Muscle of leg (tissue), 11 donors: ENCODE data around the gene USF2. TPM values are rescaled to one million over a fixed set of nuclear protein-coding genes. Genes with fewer than 3 reads are reported as not detected.

Source experiments
- DNase-seq: peaks from one replicate; pipeline ENCODE4 v3.0.0; 2013
- H3K27ac ChIP-seq: one replicate; pipeline ENCODE4 v1.5.1; 2013; ENCODE audit warnings: mild to moderate bottlenecking, low read length, control low read depth
- H3K27me3 ChIP-seq: one replicate; pipeline ENCODE4 v1.6.1; 2013; ENCODE audit warnings: low read length; ENCODE audit not compliant: control insufficient read depth, insufficient read depth
- H3K36me3 ChIP-seq: one replicate; pipeline ENCODE4 v1.6.1; 2013; ENCODE audit warnings: low read length; ENCODE audit not compliant: control insufficient read depth, insufficient read depth
- H3K4me1 ChIP-seq: one replicate; pipeline ENCODE4 v1.6.1; 2013; ENCODE audit warnings: low read length; ENCODE audit not compliant: control insufficient read depth, insufficient read depth
- H3K4me3 ChIP-seq: one replicate; pipeline ENCODE4 v1.5.1; 2013; ENCODE audit warnings: low read length, control low read depth
- H3K9me3 ChIP-seq: replicated peaks from 2 replicates; pipeline ENCODE4 v1.6.1; 2013; ENCODE audit warnings: low read depth, low read length; ENCODE audit not compliant: control insufficient read depth
- WGBS: methylation state at CpG from one replicate; pipeline ENCODE4 v1.1.5; 2013; ENCODE audit warnings: missing lambda C conversion rate; ENCODE audit not compliant: insufficient coverage; 5-methylcytosine and 5-hydroxymethylcytosine counted together
- polyA plus RNA-seq, 8 donors: library from polyadenylated mRNA; unstranded; fragments of 120-200 nt; gene quantifications; one replicate each; pipeline versions ENCODE4 v1.2.1 to v1.2.3, GENCODE V29; 2013; ENCODE audit warnings: inconsistent platforms in 1 of 8, low replicate concordance in 1 of 8; ENCODE audit not compliant: insufficient read length in 8 of 8, insufficient read depth in 1 of 8
- total RNA-seq: library from RNA; stranded (reverse); fragments of 120-200 nt; gene quantifications from one replicate; pipeline ENCODE4 v1.2.4, GENCODE V29; 2013

Gene USF2
- total and polyA plus RNA-seq, 9 donors = 44.9 to 132 (median 107) TPM

DNA sequence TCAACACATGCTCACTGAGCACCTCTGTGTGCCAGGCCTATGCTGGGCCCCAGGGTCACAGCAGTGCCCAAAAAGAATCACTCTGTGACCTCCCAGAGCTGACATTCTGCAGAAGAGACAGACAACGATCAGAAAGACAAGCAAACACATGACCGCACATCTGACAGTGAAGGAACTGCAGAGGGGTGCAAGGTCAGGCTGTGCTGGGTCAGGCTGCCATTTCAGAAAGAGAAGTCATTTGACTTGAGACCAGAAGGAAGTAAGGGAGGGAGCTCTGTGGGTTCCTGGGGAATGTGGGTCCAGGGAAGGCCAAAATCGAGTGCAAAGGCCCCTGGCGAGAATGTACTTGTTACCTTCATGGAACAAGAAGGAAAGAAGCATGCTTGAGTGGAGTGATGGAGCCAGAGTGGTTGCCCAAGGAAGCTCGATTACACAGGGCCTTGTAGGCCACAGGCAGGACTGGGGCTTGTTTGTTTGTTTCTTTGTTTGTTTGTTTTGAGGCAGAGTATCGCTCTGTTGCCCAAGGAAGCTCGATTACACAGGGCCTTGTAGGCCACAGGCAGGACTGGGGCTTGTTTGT lies 48.8 kb downstream of the USF2 start:
- DNase-seq = peak; percentile 34
- no peaks in the 10 kb centered on the region for H3K36me3 ChIP-seq
- H3K4me3 ChIP-seq = no peak overlapping the region
- H3K27ac ChIP-seq = no peak overlapping the region
- H3K27me3 ChIP-seq = no peaks in the 10 kb centered on the region
- 81% methylated on average over 5 of the region's 7 CpGs for WGBS
- H3K4me1 ChIP-seq = peaks cover 8% of the 10 kb centered on the region
- peaks cover 3% of the 10 kb centered on the region for H3K9me3 ChIP-seq

DNA sequence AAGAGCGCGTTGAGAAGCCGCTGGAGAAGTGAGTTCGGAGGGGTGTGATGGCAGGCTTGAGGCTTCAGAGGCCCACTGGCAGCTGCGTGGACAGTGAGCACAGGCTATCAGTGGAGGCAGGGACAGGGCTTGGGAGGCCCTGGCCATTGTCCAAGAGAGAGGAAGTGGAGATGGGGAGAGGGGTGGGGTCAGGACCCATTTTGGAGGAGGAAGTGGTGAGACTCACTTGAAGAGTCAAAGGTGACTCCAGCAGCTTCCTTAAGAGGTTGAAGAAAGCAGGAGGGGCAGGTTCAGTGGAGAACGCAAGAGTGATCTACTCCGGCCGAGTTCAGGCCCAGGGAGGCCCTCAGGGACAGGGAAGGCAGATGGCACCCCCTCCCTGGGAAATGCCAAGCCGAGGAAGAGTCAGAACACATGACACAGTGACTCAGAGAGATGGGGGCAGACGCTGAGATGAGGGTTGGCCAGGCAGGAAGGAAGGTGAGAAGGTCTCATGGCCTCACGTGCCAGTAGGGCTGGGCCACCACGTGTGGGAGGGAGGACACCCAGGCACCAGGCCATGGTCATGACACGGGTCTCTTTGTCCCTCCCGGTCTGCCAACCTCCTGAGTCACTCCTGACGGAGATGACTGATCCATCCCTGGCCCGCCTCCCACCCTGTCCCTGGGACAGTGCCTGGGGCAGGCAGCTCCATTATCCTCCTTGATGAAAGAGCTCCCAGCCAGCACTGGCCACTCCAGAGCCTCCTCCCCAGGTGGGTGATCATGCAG lies 50.1 kb downstream of the USF2 start:
- H3K4me3 ChIP-seq = no peak overlapping the region
- no peaks in the 10 kb centered on the region for H3K27me3 ChIP-seq
- WGBS = 61% methylated on average over 14 of the region's 16 CpGs
- H3K36me3 ChIP-seq = no peaks in the 10 kb centered on the region
- H3K4me1 ChIP-seq = peaks cover 8% of the 10 kb centered on the region
- H3K27ac ChIP-seq = no peak overlapping the region
- peaks cover 3% of the 10 kb centered on the region for H3K9me3 ChIP-seq
- DNase-seq = peak; percentile 23

DNA sequence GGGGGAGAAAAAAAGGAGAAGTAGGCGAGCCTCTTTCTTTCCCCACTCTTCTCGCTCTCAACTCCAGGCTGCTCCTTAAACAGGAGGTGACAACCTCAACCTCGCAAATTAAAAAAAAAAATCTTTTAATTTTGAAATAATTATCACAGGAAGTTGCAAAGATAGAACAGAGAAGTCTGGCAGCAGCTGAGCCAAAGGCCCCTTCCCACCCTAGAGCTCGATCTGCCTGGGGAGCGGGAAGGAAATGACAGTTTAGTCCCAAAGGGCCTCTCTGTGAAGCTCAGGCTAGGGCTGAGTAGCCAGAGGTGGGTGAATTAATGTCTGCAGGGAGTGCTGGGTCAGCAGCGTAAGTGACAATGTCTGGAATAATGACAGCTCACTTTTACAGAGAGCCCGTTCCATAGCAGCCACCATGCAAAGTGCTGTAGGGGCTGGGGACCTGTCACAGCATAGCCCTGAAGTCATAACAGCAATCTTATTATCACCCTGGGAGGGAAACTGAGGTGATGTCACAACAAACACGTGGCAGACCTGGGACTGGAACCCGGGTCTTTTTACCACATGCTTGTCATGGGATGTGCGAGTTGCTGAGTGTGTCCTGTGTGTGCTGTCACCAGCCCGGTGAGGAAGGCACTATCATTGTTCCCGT lies 51.4 kb downstream of the USF2 start:
- peak; percentile 22 for DNase-seq
- Histone ChIP-seq H3K9me3 (peaks cover 3% of the 10 kb centered on the region), H3K27me3 (no peaks in the 10 kb centered on the region), H3K27ac (no peak overlapping the region), H3K36me3 (no peaks in the 10 kb centered on the region), H3K4me3 (no peak overlapping the region), H3K4me1 (peaks cover 8% of the 10 kb centered on the region)
- WGBS = 46% methylated on average over 5 of the region's 12 CpGs

DNA sequence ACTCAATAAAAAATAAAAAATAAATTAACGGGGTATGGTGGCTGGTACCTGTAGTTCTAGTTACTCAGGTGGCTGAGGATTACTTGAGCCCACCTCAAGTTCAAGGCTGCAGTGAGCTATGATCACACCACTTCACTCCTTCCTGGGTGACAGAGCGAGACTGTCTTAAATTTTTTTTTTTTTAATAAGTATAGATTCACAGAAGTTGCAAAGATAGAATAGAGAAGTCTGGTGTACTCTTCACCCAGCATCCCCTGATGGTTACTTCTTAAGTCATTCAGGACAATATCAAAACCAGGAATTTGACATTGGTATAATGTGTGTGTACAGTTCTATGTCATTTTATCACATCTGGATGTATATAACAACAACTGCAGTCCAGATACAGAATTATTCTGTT lies 52.5 kb downstream of the USF2 start:
- DNase-seq = no peak
- no peak overlapping the region for H3K4me3 ChIP-seq
- WGBS = no CpG with 5 or more reads among the region's 2 CpGs
- H3K36me3 ChIP-seq = no peaks in the 10 kb centered on the region
- H3K9me3 ChIP-seq = peaks cover 3% of the 10 kb centered on the region
- H3K27me3 ChIP-seq = no peaks in the 10 kb centered on the region
- H3K27ac ChIP-seq = no peak overlapping the region
- H3K4me1 ChIP-seq = peaks cover 8% of the 10 kb centered on the region

DNA sequence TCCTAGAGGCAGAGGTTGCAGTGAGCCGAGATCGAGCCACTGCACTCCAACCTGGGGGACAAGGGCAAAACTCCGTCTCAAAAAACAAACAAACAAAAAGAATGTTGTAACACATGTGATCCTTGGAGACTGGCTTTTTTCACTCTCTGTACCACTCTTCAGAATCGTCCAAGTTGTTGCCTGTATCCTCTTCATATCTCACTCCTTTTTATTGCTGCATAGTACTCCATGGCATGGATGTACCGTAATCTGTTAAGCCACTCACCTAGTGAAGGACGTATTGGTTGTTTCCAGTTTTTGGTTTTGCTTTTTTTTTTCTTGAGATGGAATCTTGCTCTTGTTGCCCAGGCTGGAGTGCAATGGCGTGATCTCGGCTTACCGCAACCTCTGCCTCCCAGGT lies 53.3 kb downstream of the USF2 start:
- H3K9me3 ChIP-seq = peaks cover 3% of the 10 kb centered on the region
- no peak overlapping the region for H3K4me3 ChIP-seq
- DNase-seq = no peak
- H3K27me3 ChIP-seq = peaks cover 3% of the 10 kb centered on the region
- WGBS = 92% methylated on average over 4 of the region's 9 CpGs
- peaks cover 8% of the 10 kb centered on the region for H3K4me1 ChIP-seq
- no peaks in the 10 kb centered on the region for H3K36me3 ChIP-seq
- H3K27ac ChIP-seq = no peak overlapping the region

DNA sequence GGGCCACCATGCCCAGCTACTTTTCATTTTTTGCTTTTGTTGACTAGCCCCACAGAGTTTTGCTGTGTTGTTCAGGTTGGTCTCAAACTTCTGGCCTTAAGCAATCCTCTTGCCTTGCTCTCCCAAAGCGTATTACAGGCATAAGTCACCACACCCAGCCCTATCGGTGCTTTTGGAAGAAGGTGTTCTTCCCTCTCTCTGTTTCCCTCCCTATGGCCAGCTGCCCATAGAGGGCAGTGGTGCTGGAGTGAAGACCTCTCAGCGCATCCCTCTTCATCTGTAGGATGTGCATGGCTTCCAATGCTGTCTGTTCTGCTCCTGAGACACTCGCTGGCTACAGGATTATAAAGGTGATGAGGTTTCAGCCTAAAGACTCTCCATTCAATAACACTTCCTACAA lies 58.9 kb downstream of the USF2 start:
- no peaks in the 10 kb centered on the region for H3K4me1 ChIP-seq
- no CpG with 5 or more reads among the region's 4 CpGs for WGBS
- no peak for DNase-seq
- H3K27ac ChIP-seq = no peak overlapping the region
- H3K27me3 ChIP-seq = peaks cover 4% of the 10 kb centered on the region
- H3K36me3 ChIP-seq = no peaks in the 10 kb centered on the region
- no peak overlapping the region for H3K4me3 ChIP-seq
- H3K9me3 ChIP-seq = no peaks in the 10 kb centered on the region

DNA sequence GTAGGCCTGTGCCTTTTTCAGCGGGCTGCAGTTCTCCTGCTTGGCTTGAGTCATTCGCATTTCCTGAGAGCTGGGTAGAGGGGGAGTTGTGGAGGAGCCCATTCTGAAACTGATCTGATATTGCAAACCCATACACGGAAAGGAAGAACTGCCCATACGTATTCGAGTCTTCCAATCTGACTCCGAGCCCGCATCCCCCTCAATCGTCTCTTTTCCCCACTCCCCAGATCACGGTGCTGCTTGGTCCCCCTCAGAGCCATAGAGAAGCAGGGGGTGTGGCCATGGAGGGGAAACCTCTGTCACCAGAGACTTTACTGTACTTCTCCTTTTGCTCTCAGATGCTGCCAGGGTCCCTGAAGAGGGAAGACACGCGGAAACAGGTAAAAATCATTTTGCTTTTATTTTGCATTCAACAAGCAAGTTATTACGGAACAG lies 60.1 kb downstream of the USF2 start, which contains the start of gene CD22:
CD22 (plus strand) TSS at position 337 of the 435 bp plus-strand sequence. CDS start 2,854 bp downstream, outside the sequence.
- H3K4me1 ChIP-seq = no peaks in the 10 kb centered on the region
- no peak for DNase-seq
- no peaks in the 10 kb centered on the region for H3K9me3 ChIP-seq
- H3K27me3 ChIP-seq = peaks cover 4% of the 10 kb centered on the region
- H3K27ac ChIP-seq = no peak within 1 kb of the TSS
- WGBS = 57% methylated on average over 4 of the region's 12 CpGs
- H3K36me3 ChIP-seq = no peaks in the 10 kb centered on the region
- H3K4me3 ChIP-seq = no peak within 1 kb of the TSS

DNA sequence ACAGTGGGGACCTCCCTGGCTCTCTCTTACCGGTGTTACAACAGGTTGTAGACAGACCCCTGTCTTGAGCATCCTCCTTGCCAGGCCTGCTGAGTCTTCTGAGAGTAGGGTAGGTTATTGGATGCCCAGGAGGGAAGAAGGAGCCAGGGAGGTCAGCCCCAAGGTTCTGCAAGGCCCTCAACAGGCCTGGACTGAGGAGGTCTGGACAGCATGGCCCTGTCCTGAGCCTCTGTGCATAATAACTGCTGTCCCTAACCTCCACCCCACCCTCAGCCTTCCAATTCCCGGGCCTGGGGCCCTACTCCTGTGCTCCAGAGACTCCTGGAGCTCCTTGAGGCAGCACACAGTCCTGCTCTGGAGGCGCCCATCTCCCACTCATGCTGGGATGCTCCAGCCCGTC lies 60.6 kb downstream of the USF2 start:
- no peaks in the 10 kb centered on the region for H3K4me1 ChIP-seq
- H3K27me3 ChIP-seq = peaks cover 4% of the 10 kb centered on the region
- H3K9me3 ChIP-seq = no peaks in the 10 kb centered on the region
- H3K36me3 ChIP-seq = no peaks in the 10 kb centered on the region
- no peak for DNase-seq
- H3K4me3 ChIP-seq = no peak overlapping the region
- WGBS = 48% methylated on average over 2 of the region's 4 CpGs
- H3K27ac ChIP-seq = no peak overlapping the region
